ENCODE data around the gene ST7L. TPM values are rescaled to one million over a fixed set of nuclear protein-coding genes. Genes with fewer than 3 reads are reported as not detected.

The ST7L gene
- polyA plus RNA-seq, 10 donors: 12.7 to 19.8 (median 16.4) TPM

DNA sequence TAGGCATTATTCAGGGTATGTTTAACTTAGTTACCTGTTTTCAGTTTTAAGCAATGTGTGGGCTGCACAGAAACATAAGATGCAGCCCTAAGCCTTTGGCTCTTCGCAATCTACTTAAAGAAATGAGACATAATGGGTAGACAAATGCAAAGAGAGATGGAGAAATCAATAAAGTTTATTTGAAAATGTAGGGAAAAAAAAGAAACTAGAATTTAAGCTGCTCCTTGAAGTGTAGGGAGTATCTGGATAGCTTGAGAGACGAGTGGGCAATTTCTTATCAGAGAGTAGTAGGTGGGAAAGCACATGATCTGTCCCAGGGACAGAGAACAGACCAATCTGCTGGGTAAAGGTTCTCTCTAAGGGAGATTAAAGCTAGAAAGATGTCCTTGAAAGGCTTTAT lies 101.3 kb downstream of the ST7L start:
- DNase-seq: no peak

- DNase-seq: no peak
Observed at GRCh38 chr1:112517231-112517630, 101.7 kb downstream of the ST7L start.

- DNase-seq: no peak
Observed at GRCh38 chr1:112516141-112516540, 102.8 kb downstream of the ST7L start.

DNA sequence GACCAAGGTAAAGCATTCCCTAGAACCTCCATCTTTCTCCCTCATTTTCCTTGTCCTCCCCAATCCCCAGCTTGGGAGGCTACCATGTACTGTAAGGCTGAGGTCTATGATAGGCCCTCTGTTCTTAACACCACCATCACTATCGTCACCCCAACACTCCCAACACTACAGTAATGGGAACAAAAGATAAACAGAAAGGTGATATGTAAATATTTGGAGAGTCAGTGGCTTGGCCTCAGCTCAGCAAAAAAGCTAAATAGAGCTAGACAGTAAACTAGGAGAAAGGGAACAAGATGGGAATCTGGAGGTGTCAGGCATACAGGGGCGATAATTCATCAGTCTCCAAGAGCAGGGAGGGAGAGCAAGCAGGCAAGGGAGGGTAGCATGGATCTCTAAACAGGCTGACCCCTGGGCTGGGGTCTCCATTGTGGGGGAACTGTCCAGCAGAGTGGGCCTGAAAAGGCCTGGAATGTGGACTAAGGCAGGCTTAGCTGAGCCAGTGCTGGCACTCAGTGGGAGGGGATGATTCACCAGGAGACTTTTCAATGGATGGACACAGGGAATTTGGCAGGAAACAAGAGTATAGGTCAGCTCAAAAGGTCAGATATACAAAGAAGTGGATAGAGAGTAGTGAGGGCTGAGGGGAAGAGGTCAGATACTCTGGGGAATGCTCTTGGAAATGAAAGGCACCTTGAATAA lies 103.5 kb downstream of the ST7L start:
- no peak for DNase-seq

DNA sequence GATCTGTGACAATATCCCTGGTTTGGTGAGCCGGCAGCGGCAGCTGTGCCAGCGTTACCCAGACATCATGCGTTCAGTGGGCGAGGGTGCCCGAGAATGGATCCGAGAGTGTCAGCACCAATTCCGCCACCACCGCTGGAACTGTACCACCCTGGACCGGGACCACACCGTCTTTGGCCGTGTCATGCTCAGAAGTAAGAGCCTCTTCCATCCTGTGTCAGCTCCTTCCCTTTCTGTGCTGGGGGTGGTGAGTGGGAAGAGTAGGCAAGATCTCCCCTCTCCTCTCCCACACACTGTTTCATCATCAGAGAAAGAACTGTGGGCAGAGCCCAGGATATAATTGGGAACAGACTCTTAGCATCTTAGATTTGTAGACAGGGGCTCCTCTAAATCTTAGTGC lies 104.0 kb downstream of the ST7L start:
- DNase-seq: no peak

GRCh38 chr1:112513112-112513870 lies 105.7 kb downstream of the ST7L start:
- DNase-seq: no peak

DNA sequence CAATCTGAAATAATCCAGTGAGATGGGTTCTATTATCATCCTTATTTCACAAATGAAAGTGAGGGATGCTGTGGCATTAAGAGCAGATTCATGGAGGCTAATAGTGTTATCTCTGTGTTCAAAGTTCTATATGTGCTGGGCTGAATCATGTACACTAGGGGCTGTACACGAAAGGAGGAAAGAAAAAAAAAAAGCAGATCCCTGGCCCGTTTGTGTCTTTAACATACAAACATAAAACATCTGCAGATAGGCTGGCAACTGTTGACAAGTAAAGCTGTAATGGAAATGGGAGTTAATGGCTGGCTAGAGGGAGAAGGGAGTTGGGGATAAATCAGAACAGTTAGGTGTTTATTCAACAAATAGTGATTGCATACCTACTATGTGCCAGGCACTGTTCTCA lies 107.0 kb downstream of the ST7L start:
- DNase-seq: no peak

GRCh38 chr1:112510340-112510739 lies 108.6 kb downstream of the ST7L start:
- no peak for DNase-seq

GRCh38 chr1:112509660-112510178 lies 109.2 kb downstream of the ST7L start:
- DNase-seq: no peak

- DNase-seq: peak in 1 of 3 donors; percentile 65
Observed at GRCh38 chr1:112509005-112509659, 109.8 kb downstream of the ST7L start.

GRCh38 chr1:112508278-112509004 lies 110.5 kb downstream of the ST7L start, which contains the start of gene WNT2B:
TSS of gene WNT2B (plus strand) at chr1:112508965. CDS start at chr1:112509263, 298 bp downstream.
- peak in 1 of 3 donors; percentile 72 for DNase-seq

DNA sequence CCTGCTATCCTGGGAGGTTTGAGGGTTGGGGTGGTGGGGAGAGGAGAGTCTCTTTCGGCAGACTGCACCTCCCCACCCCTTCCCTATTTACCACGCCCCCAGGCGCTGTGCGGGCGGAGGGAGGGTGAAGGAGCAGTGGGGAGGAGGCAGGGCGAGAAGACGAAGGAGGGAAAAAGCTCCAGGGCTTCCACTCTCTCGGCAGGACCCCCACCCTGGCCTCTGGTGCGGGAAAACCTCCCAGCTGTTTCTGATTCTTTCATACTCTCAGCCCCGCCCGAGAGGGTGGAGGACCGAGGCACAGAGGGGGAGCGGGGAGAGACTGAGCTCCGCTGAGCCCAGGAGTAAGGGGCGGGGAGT lies 111.0 kb downstream of the ST7L start:
- peak in 1 of 3 donors; percentile 72 for DNase-seq

- no peak for DNase-seq
Observed at GRCh38 chr1:112507336-112507735, 111.6 kb downstream of the ST7L start.

- peak in 1 of 3 donors; percentile 49 for DNase-seq
Observed at GRCh38 chr1:112506731-112507130, 112.2 kb downstream of the ST7L start.

- peak in 1 of 3 donors; percentile 70 for DNase-seq
Observed at GRCh38 chr1:112506306-112506705, 112.6 kb downstream of the ST7L start.

DNA sequence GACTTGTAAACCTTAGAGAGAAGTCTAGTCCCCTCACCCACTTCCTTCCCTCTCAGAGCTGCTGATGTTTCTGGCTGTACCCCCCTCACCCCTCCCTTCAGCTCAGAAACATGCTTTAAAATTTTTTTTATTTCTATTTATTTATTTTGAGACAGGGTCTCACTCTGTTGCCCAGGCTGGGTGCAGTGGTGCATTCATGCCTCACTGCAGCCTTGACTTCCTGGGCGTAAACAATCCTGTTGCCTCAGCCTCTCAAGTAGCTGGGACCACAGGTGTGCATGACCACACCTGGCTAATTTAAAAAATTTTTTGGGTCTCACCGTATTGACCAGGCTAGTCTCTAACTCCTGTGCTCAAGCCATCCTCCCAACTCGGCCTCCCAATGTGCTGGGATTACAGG lies 113.1 kb downstream of the ST7L start:
- no peak for DNase-seq

- no peak for DNase-seq
Observed at GRCh38 chr1:112505400-112505785, 113.5 kb downstream of the ST7L start.

- peak in 1 of 3 donors; percentile 63 for DNase-seq
Observed at GRCh38 chr1:112504661-112505399, 114.1 kb downstream of the ST7L start.

- DNase-seq: peak in 1 of 3 donors; percentile 51
Observed at GRCh38 chr1:112504001-112504660, 114.8 kb downstream of the ST7L start.

DNA sequence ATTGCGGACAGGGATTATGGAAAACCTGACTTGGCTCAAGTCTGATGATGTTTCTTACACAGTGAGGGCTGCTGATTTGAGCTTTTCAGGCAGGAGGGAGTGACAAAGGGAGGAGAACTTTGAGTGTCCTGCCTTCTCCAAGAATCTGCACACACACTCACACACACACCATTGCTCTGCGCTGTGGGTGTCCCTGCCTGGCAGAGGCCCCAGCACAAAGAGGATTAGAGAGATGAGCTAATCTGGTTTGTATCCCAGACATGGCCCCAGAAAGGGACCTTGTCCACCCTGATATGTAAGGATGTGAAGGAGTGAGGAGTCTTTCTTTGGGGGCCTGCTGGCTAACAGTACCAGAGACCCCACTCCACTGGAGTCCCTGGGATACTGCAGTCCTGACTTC lies 116.1 kb downstream of the ST7L start:
- no peak for DNase-seq

All from muscle of back (tissue), 11 donors.